T-helper 17 cell (primary cell): ENCODE measurements around the gene ADTRP. TPM values are rescaled to one million over a fixed set of nuclear protein-coding genes. Genes with fewer than 3 reads are reported as not detected.

Experiments
- ATAC-seq: fragments of 150-1000 bp; cut with Tn5 transposase; 2 replicates; pipeline ENCODE4 v1.10.0; 2021; ENCODE audit warnings: mild to moderate bottlenecking, moderate library complexity
- DNase-seq, 3 donors: peaks; one replicate each; pipeline versions ENCODE4 v3.0.0 to v3.0.0-alpha.2; 2020 to 2021
- H3K9me3 ChIP-seq: one replicate; pipeline ENCODE4 v1.7.0; 2013; ENCODE audit warnings: low read length, mild to moderate bottlenecking; ENCODE audit not compliant: control insufficient read depth, poor library complexity, severe bottlenecking
- H3K27ac Mint-ChIP-seq: one replicate; pipeline ENCODE4 v1.8.0; 2022; ENCODE audit warnings: mild to moderate bottlenecking, moderate library complexity, mixed read lengths
- H3K27me3 Mint-ChIP-seq: one replicate; pipeline ENCODE4 v1.8.0; 2022; ENCODE audit warnings: mixed read lengths
- H3K36me3 Mint-ChIP-seq: one replicate; pipeline ENCODE4 v1.8.0; 2022; ENCODE audit warnings: low read depth, mixed read lengths
- H3K4me1 Mint-ChIP-seq: one replicate; pipeline ENCODE4 v1.8.0; 2022; ENCODE audit warnings: mild to moderate bottlenecking, mixed read lengths
- H3K4me3 Mint-ChIP-seq: one replicate; pipeline ENCODE4 v1.8.0; 2022; ENCODE audit warnings: mild to moderate bottlenecking, moderate library complexity, mixed read lengths
- total RNA-seq, 4 donors: library from RNA in 2 of 4; stranded (reverse) in 2 of 4; gene quantifications; one replicate each; pipeline ENCODE4 v1.2.3 and lab custom pipeline; 2022 to 2026

The ADTRP gene
- total RNA-seq, 2 donors from 2014 or later: 24.6 to 43.4 TPM

DNA sequence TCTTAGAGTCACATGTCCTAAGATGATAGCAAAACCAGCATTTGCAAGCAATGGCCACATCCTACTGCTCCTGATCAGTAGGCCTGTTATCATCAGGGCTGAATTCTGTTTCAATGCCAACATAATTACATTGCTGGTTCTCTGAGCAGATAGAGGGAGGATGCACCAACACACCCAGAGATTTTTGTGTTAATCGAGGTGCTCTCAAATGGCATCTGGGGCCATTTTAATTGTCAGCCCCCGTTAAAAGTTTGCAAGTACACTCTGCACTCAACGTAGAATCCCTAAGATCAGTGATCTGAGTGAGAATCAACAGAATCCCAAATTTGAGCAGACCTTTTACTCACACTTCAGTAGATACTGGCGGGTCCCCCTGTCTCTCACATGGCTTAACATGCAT is 24.8 kb downstream of the ADTRP start:
- Mint-ChIP-seq H3K4me1 (peaks cover 3% of the 10 kb centered on the region), H3K4me3 (no peak overlapping the region), H3K27me3 (no peaks in the 10 kb centered on the region), H3K36me3 (no peaks in the 10 kb centered on the region), H3K27ac (no peak overlapping the region)
- DNase-seq (no peak), ATAC-seq (no peak)
- no peaks in the 10 kb centered on the region for H3K9me3 ChIP-seq

- DNase-seq (no peak), ATAC-seq (no peak)
- H3K27ac Mint-ChIP-seq: no peak overlapping the region
- no peak overlapping the region for H3K4me3 Mint-ChIP-seq
- H3K36me3 Mint-ChIP-seq: no peaks in the 10 kb centered on the region
- H3K4me1 Mint-ChIP-seq: peaks cover 3% of the 10 kb centered on the region
- H3K9me3 ChIP-seq: no peaks in the 10 kb centered on the region
- H3K27me3 Mint-ChIP-seq: no peaks in the 10 kb centered on the region
Measured at GRCh38 chr6:11752360-11752759, 26.2 kb downstream of the ADTRP start.

DNA sequence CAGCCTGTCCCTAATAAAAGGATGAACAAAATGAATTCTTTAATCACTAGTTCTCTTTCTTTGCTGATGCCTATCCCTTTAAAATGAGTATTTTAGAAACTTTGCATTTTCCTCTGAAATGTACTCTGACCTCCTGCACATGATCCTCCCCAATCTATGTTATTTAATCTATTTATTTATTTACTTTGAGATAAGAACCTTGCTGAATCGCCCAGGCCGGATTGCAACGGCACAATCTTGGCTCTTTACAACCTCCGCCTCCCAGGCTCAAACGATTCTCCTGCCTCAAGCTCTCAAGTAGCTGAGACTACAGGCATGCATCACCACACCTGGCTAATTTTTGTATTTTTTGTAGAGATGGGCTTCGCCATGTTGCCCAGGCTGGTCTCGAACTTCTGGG is 27.9 kb downstream of the ADTRP start:
- H3K27me3 Mint-ChIP-seq: no peaks in the 10 kb centered on the region
- no peak overlapping the region for H3K27ac Mint-ChIP-seq
- H3K36me3 Mint-ChIP-seq: peaks cover 2% of the 10 kb centered on the region
- H3K4me1 Mint-ChIP-seq: no peaks in the 10 kb centered on the region
- H3K9me3 ChIP-seq: no peaks in the 10 kb centered on the region
- DNase-seq: no peak
- no peak for ATAC-seq
- H3K4me3 Mint-ChIP-seq: no peak overlapping the region

- no peak for ATAC-seq
- H3K9me3 ChIP-seq: no peaks in the 10 kb centered on the region
- no peak overlapping the region for H3K27ac Mint-ChIP-seq
Measured at GRCh38 chr6:11748591-11749210, 29.9 kb downstream of the ADTRP start.

DNA sequence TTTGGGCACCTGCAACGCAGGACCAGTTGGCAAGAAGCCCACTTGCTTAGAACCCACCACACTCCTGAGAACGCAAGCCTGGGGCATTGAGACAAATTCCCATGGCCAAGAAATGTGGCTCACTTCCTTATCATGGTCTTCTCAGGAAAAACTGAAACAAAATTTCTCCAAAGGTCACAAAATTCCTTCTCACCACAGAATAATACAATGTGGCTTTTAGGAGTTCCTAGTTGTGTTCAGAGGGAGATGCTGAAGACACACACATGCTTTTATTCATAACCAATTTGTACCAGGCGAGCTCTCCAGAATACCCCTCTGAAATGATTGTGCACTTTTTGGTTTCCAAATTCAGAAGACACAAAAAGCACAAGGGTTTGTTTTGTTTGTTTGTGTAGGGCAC is 31.6 kb downstream of the ADTRP start:
- DNase-seq (no peak), ATAC-seq (no peak)
- Mint-ChIP-seq H3K4me1 (peaks cover 2% of the 10 kb centered on the region), H3K27ac (no peak overlapping the region), H3K36me3 (peaks cover 2% of the 10 kb centered on the region), H3K4me3 (no peak overlapping the region), H3K27me3 (no peaks in the 10 kb centered on the region)
- H3K9me3 ChIP-seq: no peaks in the 10 kb centered on the region

More at GRCh38 chr6:11748591-11749210, 29.9 kb downstream of the ADTRP start:
- no peak overlapping the region for H3K4me3 Mint-ChIP-seq
- peaks cover 2% of the 10 kb centered on the region for H3K36me3 Mint-ChIP-seq
- H3K4me1 Mint-ChIP-seq: no peaks in the 10 kb centered on the region
- no peaks in the 10 kb centered on the region for H3K27me3 Mint-ChIP-seq
- DNase-seq: no peak

DNA sequence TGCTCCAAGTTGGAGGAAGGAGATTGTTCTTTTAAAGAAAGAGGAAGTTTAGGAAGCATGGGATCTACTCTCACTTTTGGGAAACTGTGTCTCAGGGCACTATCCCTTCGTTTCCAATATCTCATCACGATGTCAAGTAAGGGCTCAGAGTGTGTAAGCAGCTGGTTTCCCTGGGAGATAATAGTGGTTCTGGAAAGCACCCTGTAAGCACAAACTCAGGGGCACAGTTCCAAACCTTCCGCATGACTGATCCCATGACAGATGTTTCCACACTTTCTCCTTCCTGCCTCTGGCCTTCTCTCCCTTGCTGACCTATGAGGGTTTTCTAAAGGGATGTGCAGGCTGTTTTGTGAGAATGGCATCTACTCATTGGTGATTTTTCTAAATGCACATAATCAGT is 33.9 kb downstream of the ADTRP start:
- ATAC-seq: no peak
- H3K27me3 Mint-ChIP-seq: peaks cover 6% of the 10 kb centered on the region
- H3K4me3 Mint-ChIP-seq: no peak overlapping the region
- H3K9me3 ChIP-seq: no peaks in the 10 kb centered on the region
- no peak for DNase-seq
- H3K36me3 Mint-ChIP-seq: peaks cover 2% of the 10 kb centered on the region
- peaks cover 2% of the 10 kb centered on the region for H3K4me1 Mint-ChIP-seq
- H3K27ac Mint-ChIP-seq: no peak overlapping the region

DNA sequence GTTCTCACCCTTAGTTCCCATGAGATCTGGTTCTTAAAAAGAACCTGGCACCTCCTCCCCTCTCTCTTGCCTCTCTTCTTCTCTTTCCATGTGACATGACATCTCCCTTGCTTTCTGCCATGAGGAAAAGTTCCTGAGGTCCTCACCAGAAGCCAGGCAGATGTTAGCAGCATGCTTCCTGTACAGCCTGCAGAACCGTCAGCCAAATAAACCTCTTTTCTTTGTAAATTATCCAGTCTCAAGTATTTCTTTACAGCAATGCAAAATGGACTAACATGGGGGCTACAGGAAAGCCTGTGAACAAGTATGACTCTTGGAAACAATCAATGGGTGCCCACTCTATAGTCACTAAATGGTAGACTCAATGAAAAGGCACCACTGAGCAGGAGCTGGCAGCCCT is 34.5 kb downstream of the ADTRP start:
- DNase-seq (no peak), ATAC-seq (no peak)
- H3K4me1 Mint-ChIP-seq: peaks cover 2% of the 10 kb centered on the region
- no peaks in the 10 kb centered on the region for H3K9me3 ChIP-seq
- no peak overlapping the region for H3K27ac Mint-ChIP-seq
- H3K36me3 Mint-ChIP-seq: peaks cover 2% of the 10 kb centered on the region
- H3K4me3 Mint-ChIP-seq: no peak overlapping the region
- peaks cover 6% of the 10 kb centered on the region for H3K27me3 Mint-ChIP-seq

- H3K27ac Mint-ChIP-seq: no peak overlapping the region
- DNase-seq: no peak
- H3K27me3 Mint-ChIP-seq: peaks cover 13% of the 10 kb centered on the region
- H3K4me1 Mint-ChIP-seq: peaks cover 2% of the 10 kb centered on the region
- no peaks in the 10 kb centered on the region for H3K36me3 Mint-ChIP-seq
- peak overlapping the region; percentile 9 for H3K4me3 Mint-ChIP-seq
- H3K9me3 ChIP-seq: no peaks in the 10 kb centered on the region
- ATAC-seq: no peak
Measured at GRCh38 chr6:11740875-11741274, 37.7 kb downstream of the ADTRP start.

DNA sequence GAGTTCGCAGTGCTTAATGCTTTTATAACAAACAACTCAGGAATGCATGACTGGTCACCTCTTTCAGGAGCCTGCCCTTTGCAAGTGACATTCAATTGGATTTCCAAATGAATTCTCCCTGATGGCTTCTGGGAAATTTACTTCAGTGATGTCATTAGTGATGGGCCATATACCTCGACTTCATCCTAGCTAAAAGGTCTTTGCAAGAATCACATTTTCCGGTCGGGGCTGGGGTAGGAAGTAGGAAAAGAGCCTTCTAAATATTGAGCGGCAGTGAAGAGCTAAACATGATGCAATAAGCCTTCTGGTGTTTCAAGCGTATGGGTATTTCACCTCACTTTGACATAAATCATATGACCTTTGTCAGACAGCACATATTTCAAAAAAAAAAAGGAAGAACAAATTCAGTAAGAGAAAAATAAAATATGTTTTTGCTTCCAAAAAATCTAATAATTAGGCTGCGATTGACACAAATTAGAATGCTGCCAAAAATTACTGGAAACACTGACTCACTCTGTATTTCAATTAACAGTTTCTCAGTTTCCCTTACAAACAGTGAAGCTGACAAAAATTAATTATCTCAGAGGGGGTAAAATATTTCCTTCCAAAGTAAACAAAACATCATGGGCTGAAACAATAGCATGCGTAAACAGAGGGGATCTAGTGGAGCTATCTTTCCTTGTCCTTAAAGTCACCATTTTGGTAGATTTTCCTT is 39.8 kb downstream of the ADTRP start:
- Mint-ChIP-seq H3K27me3 (peaks cover 13% of the 10 kb centered on the region), H3K4me3 (no peak overlapping the region), H3K27ac (no peak overlapping the region), H3K36me3 (no peaks in the 10 kb centered on the region), H3K4me1 (peaks cover 2% of the 10 kb centered on the region)
- no peaks in the 10 kb centered on the region for H3K9me3 ChIP-seq
- ATAC-seq: no peak
- DNase-seq: no peak

DNA sequence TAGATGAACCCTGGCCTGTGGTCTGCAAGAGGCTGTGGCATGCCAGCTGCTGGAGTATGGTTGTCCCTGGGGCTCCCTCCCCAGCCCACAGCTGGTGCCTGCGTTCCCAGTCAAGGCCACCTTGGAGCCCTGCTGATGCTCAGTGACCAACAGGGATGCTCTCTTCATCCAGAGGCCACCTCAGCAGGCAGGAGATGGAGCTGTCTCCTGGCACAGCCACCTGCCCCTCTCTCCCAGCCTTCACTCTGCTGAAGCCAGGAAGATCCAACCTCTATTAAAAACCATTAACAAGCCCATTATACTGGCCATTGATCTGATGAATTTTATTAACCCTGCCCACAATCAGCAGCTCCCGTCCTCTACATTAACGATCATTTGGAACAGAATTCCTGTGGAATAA is 40.4 kb downstream of the ADTRP start:
- Mint-ChIP-seq H3K27me3 (peaks cover 13% of the 10 kb centered on the region), H3K4me1 (peaks cover 2% of the 10 kb centered on the region), H3K27ac (no peak overlapping the region), H3K4me3 (no peak overlapping the region), H3K36me3 (no peaks in the 10 kb centered on the region)
- ATAC-seq (no peak), DNase-seq (no peak)
- no peaks in the 10 kb centered on the region for H3K9me3 ChIP-seq

DNA sequence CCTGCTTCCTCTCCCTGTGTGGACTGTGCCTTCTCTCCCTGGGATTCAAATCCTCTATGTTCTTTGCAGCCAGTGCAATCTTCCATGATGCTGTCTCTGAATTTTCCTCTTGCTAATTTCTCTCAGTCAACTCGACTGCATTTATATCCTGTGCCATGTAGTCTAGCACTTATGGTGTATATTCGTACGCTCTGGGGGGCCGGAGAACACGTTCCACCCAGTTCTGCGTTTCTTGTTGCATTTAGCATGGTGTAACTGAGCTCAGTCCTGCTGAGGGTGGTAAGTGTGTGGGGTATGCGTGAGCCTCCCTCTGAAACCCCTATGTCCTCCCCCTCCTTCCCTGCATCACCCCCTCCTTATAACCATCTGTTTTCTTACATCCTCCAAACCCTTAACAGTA is 42.0 kb downstream of the ADTRP start:
- no peaks in the 10 kb centered on the region for H3K9me3 ChIP-seq
- DNase-seq (no peak), ATAC-seq (no peak)
- Mint-ChIP-seq H3K36me3 (no peaks in the 10 kb centered on the region), H3K27ac (no peak overlapping the region), H3K27me3 (peaks cover 13% of the 10 kb centered on the region), H3K4me1 (peaks cover 8% of the 10 kb centered on the region), H3K4me3 (no peak overlapping the region)

DNA sequence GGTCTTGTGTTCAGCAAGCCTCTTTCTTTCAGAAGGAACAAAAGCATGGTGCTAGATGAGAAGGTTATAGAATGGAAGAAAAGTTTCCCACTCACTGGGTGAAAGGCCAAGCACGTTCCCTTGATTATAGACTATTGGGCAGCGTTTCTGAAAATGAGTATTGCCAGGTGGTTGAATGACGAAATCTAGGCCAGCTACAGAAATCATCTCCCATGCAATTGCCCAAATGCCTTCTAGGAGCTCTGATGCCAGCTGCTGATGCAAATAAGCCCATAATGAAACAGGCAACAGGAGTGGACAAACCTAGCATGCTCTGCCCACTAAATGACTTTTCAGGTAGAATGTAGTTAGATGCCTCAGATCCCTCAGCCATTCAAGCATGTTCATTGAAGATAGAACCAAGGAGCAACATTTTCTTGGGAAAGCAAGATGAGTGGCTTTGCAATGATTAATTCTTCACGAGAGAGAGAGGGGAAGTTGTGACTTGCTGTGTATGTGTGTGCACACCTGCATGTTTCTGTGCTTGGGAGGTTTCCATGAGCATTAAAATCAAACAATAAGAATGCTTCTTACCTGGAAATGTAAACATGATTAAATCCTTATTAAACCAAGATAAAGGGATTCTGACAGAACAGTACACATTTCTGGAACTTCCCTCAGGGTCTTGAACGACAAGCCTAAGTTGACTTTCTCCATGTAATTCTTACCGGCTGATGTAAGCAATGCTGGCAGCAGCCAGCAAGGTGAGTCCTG is 43.6 kb downstream of the ADTRP start:
- H3K36me3 Mint-ChIP-seq: no peaks in the 10 kb centered on the region
- H3K27me3 Mint-ChIP-seq: peaks cover 7% of the 10 kb centered on the region
- H3K4me1 Mint-ChIP-seq: peaks cover 12% of the 10 kb centered on the region
- H3K27ac Mint-ChIP-seq: no peak overlapping the region
- no peak overlapping the region for H3K4me3 Mint-ChIP-seq
- H3K9me3 ChIP-seq: no peaks in the 10 kb centered on the region
- ATAC-seq (no peak), DNase-seq (no peak)

DNA sequence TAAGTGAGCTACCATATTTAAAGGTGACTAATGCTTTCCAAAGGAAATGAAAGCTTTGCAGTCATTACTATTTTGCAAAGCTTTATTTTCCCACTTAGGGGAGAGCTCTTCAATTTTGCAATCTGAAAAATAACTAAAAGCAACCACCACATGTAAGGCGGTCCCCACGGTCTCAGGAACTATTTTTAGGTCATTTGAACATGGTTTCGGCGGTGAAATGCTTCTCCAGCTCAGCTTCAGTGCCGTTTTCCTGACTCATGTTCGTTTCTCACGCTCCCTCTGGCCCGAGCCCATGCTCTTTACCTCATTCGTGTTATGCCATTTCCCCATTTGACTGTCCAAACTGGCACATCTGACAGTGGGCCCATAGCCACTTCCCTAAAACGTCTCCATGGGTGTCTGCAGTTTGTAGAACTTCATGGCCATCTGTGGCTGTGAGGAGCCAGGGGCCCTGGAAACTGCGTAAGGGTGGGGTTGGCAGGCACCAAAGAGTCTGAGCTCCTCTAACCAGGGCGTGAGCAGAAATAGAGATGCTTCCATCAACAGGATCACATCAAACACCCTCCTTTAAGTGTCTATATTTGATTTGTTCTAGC is 46.5 kb downstream of the ADTRP start:
- DNase-seq: no peak
- H3K9me3 ChIP-seq: no peaks in the 10 kb centered on the region
- Mint-ChIP-seq H3K27me3 (peaks cover 7% of the 10 kb centered on the region), H3K27ac (peak overlapping the region; percentile 46), H3K36me3 (peaks cover 4% of the 10 kb centered on the region), H3K4me3 (peak overlapping the region; percentile 68), H3K4me1 (peaks cover 36% of the 10 kb centered on the region)
- peak; percentile 11 for ATAC-seq
